ENCODE data around the gene IGSF10.

IGSF10 gene

DNA sequence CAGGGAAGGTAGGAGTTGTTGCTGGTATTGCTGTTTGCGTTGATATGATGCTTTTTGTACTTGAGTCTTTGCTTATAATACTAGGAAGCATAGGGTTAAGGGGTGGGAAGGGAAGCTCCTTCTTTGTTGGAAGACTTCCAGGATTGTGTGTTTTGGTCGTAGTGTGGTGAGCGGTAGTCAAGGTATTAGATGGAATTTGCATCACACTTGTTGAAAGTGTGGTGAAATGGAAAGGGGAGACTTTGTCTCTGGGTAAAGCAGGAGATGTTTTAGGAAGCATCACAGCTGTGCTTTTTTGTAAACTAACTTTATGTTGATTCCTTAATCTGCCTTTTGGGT lies 14.9 kb downstream of the IGSF10 start:
- no peak for DNase-seq (ENCODE audit: low spot score)
- in situ Hi-C loops (cut with MboI; ENCODE audit: low sequenced_read_pairs, unreplicated experiment) = loop anchor here (10.0 to 25.0 kb wide), 2 partner anchors 389 to 1016 kb away; no protein-coding TSS in a partner anchor
- TF ChIP-seq, protein P1, sequence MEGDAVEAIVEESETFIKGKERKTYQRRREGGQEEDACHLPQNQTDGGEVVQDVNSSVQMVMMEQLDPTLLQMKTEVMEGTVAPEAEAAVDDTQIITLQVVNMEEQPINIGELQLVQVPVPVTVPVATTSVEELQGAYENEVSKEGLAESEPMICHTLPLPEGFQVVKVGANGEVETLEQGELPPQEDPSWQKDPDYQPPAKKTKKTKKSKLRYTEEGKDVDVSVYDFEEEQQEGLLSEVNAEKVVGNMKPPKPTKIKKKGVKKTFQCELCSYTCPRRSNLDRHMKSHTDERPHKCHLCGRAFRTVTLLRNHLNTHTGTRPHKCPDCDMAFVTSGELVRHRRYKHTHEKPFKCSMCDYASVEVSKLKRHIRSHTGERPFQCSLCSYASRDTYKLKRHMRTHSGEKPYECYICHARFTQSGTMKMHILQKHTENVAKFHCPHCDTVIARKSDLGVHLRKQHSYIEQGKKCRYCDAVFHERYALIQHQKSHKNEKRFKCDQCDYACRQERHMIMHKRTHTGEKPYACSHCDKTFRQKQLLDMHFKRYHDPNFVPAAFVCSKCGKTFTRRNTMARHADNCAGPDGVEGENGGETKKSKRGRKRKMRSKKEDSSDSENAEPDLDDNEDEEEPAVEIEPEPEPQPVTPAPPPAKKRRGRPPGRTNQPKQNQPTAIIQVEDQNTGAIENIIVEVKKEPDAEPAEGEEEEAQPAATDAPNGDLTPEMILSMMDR (IDR thresholded peaks at IDR 0.05; ENCODE audit: borderline replicate concordance, control extremely low read depth, extremely low read depth, insufficient read depth, missing control alignments) = no peak

DNA sequence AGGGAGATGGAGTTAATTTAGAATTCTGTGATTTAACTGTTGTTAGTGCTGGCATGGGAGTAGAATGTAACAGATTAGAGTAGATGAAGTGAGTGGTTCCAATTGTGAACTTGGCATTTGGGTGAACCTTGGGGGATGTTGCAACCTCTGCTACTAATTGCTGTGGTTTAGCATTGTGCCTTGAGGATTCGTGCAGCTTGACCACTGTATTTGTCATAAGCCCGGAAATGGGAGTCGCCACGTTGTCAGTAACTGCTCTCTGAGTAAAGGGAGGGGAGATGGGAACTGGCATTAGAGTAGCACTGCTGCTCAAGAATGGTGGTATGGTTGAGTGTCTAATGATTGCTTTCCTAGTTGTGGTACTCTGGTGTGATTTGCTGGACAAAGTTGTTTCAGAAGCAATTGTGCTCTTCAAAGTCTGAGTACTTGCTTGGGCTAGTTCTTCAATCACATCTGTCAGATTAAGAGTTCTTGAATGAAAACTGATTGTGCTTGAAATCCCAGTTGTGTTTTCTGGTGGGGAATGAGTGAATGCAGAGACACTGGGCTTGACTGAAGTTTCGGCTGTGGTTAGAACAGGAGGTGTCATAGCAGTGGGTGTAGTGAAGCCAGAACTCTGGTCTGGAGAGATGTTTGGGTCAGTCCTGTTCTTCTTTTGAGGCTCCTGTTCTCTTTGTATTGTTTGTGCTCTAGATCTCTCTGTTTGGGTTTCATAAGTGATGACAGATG lies 15.4 kb downstream of the IGSF10 start:
- DNase-seq (ENCODE audit: low spot score) = no peak
- TF ChIP-seq, protein P1 (IDR thresholded peaks at IDR 0.05; ENCODE audit: borderline replicate concordance, control extremely low read depth, extremely low read depth, insufficient read depth, missing control alignments) = no peak
- in situ Hi-C loops (cut with MboI; ENCODE audit: low sequenced_read_pairs, unreplicated experiment) = loop anchor here (10.0 to 25.0 kb wide), 2 partner anchors 389 to 1017 kb away; no protein-coding TSS in a partner anchor

DNA sequence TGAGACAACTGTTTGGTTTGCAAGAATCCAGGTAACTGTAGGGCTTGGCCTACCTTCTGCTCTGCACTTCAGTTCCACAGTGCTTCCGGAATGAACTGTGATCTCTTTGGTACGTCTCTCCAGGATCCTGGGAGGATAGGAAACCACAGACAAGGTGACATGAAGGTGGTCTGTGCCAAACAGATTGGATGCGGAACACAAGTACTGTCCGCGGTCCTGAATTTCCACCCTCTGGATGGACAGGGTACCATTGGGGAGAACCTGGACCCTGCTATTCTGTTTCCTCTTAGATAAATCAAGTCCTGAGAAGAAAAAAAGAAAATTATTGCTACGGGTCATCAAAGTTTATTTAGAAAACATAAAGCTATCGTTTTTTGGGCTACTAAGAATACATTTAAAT lies 17.3 kb downstream of the IGSF10 start:
- in situ Hi-C loops (cut with MboI; ENCODE audit: low sequenced_read_pairs, unreplicated experiment) = loop anchor here (10.0 to 25.0 kb wide), 2 partner anchors 391 to 1019 kb away; no protein-coding TSS in a partner anchor

DNA sequence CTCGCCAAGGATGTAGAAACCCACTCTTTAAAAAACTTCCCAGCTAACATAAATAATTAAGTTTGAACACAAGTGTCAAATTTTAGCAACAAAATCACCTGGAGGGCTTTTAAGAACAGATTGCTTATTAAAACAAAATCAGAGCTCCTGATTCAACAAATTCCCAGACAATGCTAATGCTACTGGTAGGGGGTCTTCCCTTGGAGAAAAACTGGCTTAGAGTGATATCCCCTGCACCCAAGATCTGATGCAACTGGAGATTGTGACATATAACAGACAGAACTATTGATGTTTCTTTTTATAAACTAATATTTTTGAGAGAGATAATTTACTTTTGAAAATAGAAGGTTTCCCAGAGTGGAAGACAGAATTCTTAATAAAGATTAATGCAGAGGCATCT lies 19.9 kb downstream of the IGSF10 start:
- in situ Hi-C loops (cut with MboI; ENCODE audit: low sequenced_read_pairs, unreplicated experiment) = loop anchor here (10.0 to 25.0 kb wide), 2 partner anchors 394 to 1021 kb away; no protein-coding TSS in a partner anchor
- DNase-seq (ENCODE audit: low spot score) = no peak
- TF ChIP-seq, protein P1 (IDR thresholded peaks at IDR 0.05; ENCODE audit: borderline replicate concordance, control extremely low read depth, extremely low read depth, insufficient read depth, missing control alignments) = no peak

More for the DNA sequence above, 17.3 kb downstream of the IGSF10 start:
- no peak for DNase-seq (ENCODE audit: low spot score)
- TF ChIP-seq, protein P1 (IDR thresholded peaks at IDR 0.05; ENCODE audit: borderline replicate concordance, control extremely low read depth, extremely low read depth, insufficient read depth, missing control alignments) = no peak

DNA sequence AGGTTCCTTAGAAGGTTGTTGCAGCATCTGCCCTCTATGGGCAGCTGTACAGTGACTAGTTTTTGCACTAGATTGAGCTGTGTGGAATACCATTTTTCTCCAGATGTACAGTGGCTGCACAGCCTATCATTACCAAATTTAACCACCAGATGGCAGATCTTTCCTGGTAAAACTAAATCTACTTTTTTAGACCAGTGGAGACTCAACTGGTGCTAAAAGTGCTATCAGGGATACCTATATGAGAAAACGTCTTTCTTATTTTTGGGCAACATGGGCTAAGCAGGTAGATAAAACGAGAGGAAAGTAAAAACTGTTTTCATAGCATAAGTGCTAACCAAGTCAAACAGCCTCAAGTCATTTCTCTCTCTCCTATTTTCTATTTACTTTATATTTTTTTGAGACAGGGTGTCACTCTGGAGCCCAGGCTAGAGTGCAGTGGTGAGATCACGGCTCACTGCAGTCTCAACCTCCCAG lies 21.2 kb downstream of the IGSF10 start:
- DNase-seq (ENCODE audit: low spot score) = peak; percentile 46
- TF ChIP-seq, protein P1 (IDR thresholded peaks at IDR 0.05; ENCODE audit: borderline replicate concordance, control extremely low read depth, extremely low read depth, insufficient read depth, missing control alignments) = peak; percentile 56
- in situ Hi-C loops (cut with MboI; ENCODE audit: low sequenced_read_pairs, unreplicated experiment) = loop anchor here (10.0 to 25.0 kb wide), 2 partner anchors 395 to 1023 kb away; no protein-coding TSS in a partner anchor

DNA sequence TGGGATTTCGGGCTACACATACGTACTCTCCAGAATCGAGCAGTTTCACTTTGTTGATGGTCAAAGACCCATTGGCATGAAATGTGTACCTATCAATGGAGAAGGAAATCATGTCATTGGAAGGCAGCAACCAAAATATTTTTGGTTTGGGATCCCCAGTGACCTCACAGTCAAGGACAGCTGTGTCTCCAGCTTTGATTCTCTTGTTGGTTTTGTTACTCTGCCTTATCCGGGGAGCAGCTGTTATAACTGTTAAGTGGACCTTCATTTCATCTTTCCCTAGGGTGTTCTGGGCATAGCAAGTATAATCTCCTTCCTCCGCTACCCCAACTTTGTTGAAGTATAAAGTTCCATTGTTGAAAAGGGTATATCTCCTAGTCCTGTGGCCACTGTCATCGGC lies 23.0 kb downstream of the IGSF10 start:
- no peak for DNase-seq (ENCODE audit: low spot score)
- TF ChIP-seq, protein P1 (IDR thresholded peaks at IDR 0.05; ENCODE audit: borderline replicate concordance, control extremely low read depth, extremely low read depth, insufficient read depth, missing control alignments) = no peak
- in situ Hi-C loops (cut with MboI; ENCODE audit: low sequenced_read_pairs, unreplicated experiment) = loop anchor here (25.0 kb wide), 1 partner anchor 1024 kb away; no protein-coding TSS in a partner anchor

Data from GM13976 (cell line).